Lower leg skin (tissue), 4 donors: ENCODE results near the gene PLD1. TPM values are rescaled to one million over a fixed set of nuclear protein-coding genes. Genes with fewer than 3 reads are reported as not detected.
A peak's percentile ranks its signal among the peaks of the same experiment; 100 is the strongest.

Source experiments
- DNase-seq, 2 donors: peaks; one replicate each; pipeline ENCODE4 v3.0.0-alpha.2; 2019; ENCODE audit warnings: low spot score in 2 of 2
- H3K4me3 ChIP-seq: fragments of 200-600 bp; sonication (generic); 2 replicates; pipeline ENCODE4 v1.5.1; 2017; ENCODE audit warnings: mild to moderate bottlenecking, low read depth; ENCODE audit not compliant: poor library complexity, severe bottlenecking
- POLR2A ChIP-seq, 2 donors: fragments of 450-650 bp; IDR thresholded peaks; one replicate each; pipeline ENCODE4 v1.6.1; 2016 to 2017; ENCODE audit warnings: antibody characterized with exemption in 2 of 2, mild to moderate bottlenecking in 1 of 2, moderate library complexity in 1 of 2
- WGBS, 2 donors: methylation state at CpG; one replicate each; pipeline ENCODE4 v1.1.5; 2018; 5-methylcytosine and 5-hydroxymethylcytosine counted together
- intact Hi-C: fragments of 100-400 bp; cut with DNase I; formaldehyde crosslinking; loops from one replicate; pipeline ENCODE4 v1.15.0; 2023; ENCODE audit warnings: low total_unique reads
- total RNA-seq, 4 donors: library from RNA; depleted of rRNA; stranded (reverse); fragments of >200 nt; gene quantifications; one replicate each; pipeline ENCODE4 v1.1.0, GENCODE V29; 2016
- TF ChIP-seq, protein P1 (sequence below), 3 donors: fragments of 450-650 bp; IDR thresholded peaks; one replicate each; pipeline ENCODE4 v1.5.1; 2016; ENCODE audit warnings: antibody characterized with exemption in 3 of 3, mild to moderate bottlenecking in 3 of 3, moderate library complexity in 2 of 3

Gene PLD1
- total RNA-seq, 4 donors from 2014 or later, result 26.4 to 55.8 (median 48.7) TPM

GRCh38 chr3:171811913-171812335, 1.6 kb upstream of the PLD1 start:
- no peak overlapping the region for H3K4me3 ChIP-seq
- no peak for TF ChIP-seq POLR2A (IDR thresholded peaks at IDR 0.05)
- TF ChIP-seq, protein P1, sequence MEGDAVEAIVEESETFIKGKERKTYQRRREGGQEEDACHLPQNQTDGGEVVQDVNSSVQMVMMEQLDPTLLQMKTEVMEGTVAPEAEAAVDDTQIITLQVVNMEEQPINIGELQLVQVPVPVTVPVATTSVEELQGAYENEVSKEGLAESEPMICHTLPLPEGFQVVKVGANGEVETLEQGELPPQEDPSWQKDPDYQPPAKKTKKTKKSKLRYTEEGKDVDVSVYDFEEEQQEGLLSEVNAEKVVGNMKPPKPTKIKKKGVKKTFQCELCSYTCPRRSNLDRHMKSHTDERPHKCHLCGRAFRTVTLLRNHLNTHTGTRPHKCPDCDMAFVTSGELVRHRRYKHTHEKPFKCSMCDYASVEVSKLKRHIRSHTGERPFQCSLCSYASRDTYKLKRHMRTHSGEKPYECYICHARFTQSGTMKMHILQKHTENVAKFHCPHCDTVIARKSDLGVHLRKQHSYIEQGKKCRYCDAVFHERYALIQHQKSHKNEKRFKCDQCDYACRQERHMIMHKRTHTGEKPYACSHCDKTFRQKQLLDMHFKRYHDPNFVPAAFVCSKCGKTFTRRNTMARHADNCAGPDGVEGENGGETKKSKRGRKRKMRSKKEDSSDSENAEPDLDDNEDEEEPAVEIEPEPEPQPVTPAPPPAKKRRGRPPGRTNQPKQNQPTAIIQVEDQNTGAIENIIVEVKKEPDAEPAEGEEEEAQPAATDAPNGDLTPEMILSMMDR (IDR thresholded peaks at IDR 0.05), result no peak
- 41 to 50% methylated on average over 9 of the region's 9 CpGs for WGBS, 2 donors
- intact Hi-C loops, result no loop called here
- no peak for DNase-seq

GRCh38 chr3:171811295-171811912, 1.1 kb upstream of the PLD1 start:
- 19 to 28% methylated on average over 4 of the region's 4 CpGs for WGBS, 2 donors
- no peak overlapping the region for H3K4me3 ChIP-seq
- intact Hi-C loops, result no loop called here
- peak in 1 of 2 donors; percentile 61 for DNase-seq
- TF ChIP-seq, protein P1 (IDR thresholded peaks at IDR 0.05), result no peak
- TF ChIP-seq POLR2A (IDR thresholded peaks at IDR 0.05), result no peak

- no peak for DNase-seq
- H3K4me3 ChIP-seq, result peak overlapping the region; percentile 81
- peak in 1 of 2 donors; percentile 41 for TF ChIP-seq POLR2A (IDR thresholded peaks at IDR 0.05)
- TF ChIP-seq, protein P1 (IDR thresholded peaks at IDR 0.05), result no peak
- WGBS, 2 donors, result 9 to 13% methylated on average over 19 to 22 of the region's 22 CpGs
- intact Hi-C loops, result no loop called here
Measured at GRCh38 chr3:171810629-171811294, 479 bp upstream of the PLD1 start.

- no peak for DNase-seq
- no peak for TF ChIP-seq POLR2A (IDR thresholded peaks at IDR 0.05)
- TF ChIP-seq, protein P1 (IDR thresholded peaks at IDR 0.05), result no peak
- intact Hi-C loops, result no loop called here
- peak overlapping the region; percentile 81 for H3K4me3 ChIP-seq
- 0 to 2% methylated on average over 10 to 11 of the region's 11 CpGs for WGBS, 2 donors
Measured at GRCh38 chr3:171809611-171809860, 747 bp downstream of the PLD1 start.

DNA sequence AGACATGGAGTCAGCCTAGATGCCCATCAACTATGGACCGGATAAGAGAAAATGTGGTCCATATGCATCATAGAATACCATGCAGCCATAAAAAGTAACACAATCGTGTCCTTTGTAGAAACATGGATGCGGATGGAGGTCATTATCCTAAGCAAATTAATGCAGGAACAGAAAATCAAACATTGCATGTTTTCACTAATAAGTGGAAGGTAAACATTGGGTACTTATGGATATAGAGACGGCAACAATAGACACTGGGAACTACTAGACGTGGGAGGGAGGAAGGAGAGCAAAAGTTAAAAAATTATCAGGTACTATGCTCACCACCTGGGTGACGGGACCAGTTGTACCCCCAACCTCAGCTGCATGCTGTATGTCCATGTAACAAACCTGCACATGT, 2.5 kb downstream of the PLD1 start:
- H3K4me3 ChIP-seq, result no peak overlapping the region
- TF ChIP-seq, protein P1 (IDR thresholded peaks at IDR 0.05), result no peak
- no peak for TF ChIP-seq POLR2A (IDR thresholded peaks at IDR 0.05)
- 95 to 96% methylated on average over 6 of the region's 6 CpGs for WGBS, 2 donors
- no peak for DNase-seq
- intact Hi-C loops, result no loop called here
